PC-9 (cell line): ENCODE data around the gene MSANTD1. TPM values are rescaled to one million over a fixed set of nuclear protein-coding genes. Genes with fewer than 3 reads are reported as not detected.

Source experiments
- BruUV-seq: library from RNA; stranded (reverse); fragments of 400-500 nt; replicated peaks from 2 replicates; lab custom pipeline; 2021; lab: Mats Ljungman, UMichigan
- CTCF ChIA-PET: fragments of 300-600 bp; sonication (Branson Sonifier 250); formaldehyde crosslinking; loops from one replicate; lab custom pipeline; 2022; ENCODE audit warnings: antibody characterized with exemption; lab: Charles Lee
- POLR2A ChIA-PET: fragments of 300-600 bp; sonication (Branson Sonifier 250); formaldehyde crosslinking; loops from one replicate; lab custom pipeline; 2022; ENCODE audit warnings: antibody characterized with exemption; ENCODE audit not compliant: unreplicated experiment; lab: Charles Lee
- DNase-seq, 2 experiments: peaks; one replicate each; pipeline versions ENCODE4 v3.0.0 to v3.0.0-alpha.2; 2015 to 2022; ENCODE audit warnings: mixed read lengths in 1 of 2
- H2AFZ ChIP-seq: fragments of 200-600 bp; sonication (generic); 2 replicates; pipeline ENCODE4 v1.8.1; 2017; ENCODE audit warnings: antibody characterized with exemption
- H3F3A ChIP-seq: fragments of 200-600 bp; sonication (generic); 2 replicates; pipeline ENCODE4 v1.8.1; 2017; ENCODE audit warnings: antibody characterized with exemption, mild to moderate bottlenecking, low read depth; ENCODE audit not compliant: insufficient read depth
- H3K27ac ChIP-seq: fragments of 200-600 bp; sonication (generic); 2 replicates; pipeline ENCODE4 v1.6.1; 2016; ENCODE audit warnings: mixed run types
- H3K27me3 ChIP-seq: fragments of 200-600 bp; sonication (generic); 2 replicates; pipeline ENCODE4 v1.6.1; 2016; ENCODE audit warnings: low read depth, mixed run types; ENCODE audit not compliant: insufficient read depth
- H3K36me3 ChIP-seq: fragments of 200-600 bp; sonication (generic); 2 replicates; pipeline ENCODE4 v1.6.1; 2016; ENCODE audit warnings: low read depth, mixed run types
- H3K4me1 ChIP-seq: fragments of 200-600 bp; sonication (generic); replicated peaks from 2 replicates; pipeline ENCODE4 v1.6.1; 2016; ENCODE audit warnings: mixed run types; ENCODE audit not compliant: insufficient read depth
- H3K4me2 ChIP-seq: fragments of 200-600 bp; sonication (generic); 2 replicates; pipeline ENCODE4 v1.6.1; 2017; ENCODE audit warnings: mixed run types
- H3K4me3 ChIP-seq: fragments of 200-600 bp; sonication (generic); 2 replicates; pipeline ENCODE4 v1.6.1; 2016; ENCODE audit warnings: mixed run types
- H3K79me2 ChIP-seq: fragments of 200-600 bp; sonication (generic); 2 replicates; pipeline ENCODE4 v1.6.1; 2017; ENCODE audit warnings: low read depth, mixed run types
- H3K9me2 ChIP-seq: fragments of 200-600 bp; sonication (generic); 2 replicates; pipeline ENCODE4 v1.8.1; 2017; ENCODE audit warnings: mild to moderate bottlenecking; ENCODE audit not compliant: insufficient read depth
- H3K9me3 ChIP-seq: fragments of 200-600 bp; sonication (generic); 2 replicates; pipeline ENCODE4 v1.8.1; 2016; ENCODE audit warnings: low read depth; ENCODE audit not compliant: insufficient read depth
- H4K20me1 ChIP-seq: fragments of 200-600 bp; sonication (generic); 2 replicates; pipeline ENCODE4 v1.8.1; 2017; ENCODE audit not compliant: insufficient read depth
- CTCF ChIP-seq: fragments of 200-600 bp; sonication (generic); conservative IDR thresholded peaks from 2 replicates; pipeline ENCODE4 v1.6.1; 2017; ENCODE audit warnings: mixed run types, antibody characterized with exemption, mild to moderate bottlenecking, moderate library complexity
- EZH2 ChIP-seq: fragments of 200-600 bp; sonication (generic); IDR thresholded peaks from 2 replicates; pipeline ENCODE4 v1.8.0; 2017; ENCODE audit warnings: antibody characterized with exemption, low read depth
- intact Hi-C: fragments of 100-400 bp; cut with micrococcal nuclease; formaldehyde crosslinking; loops from one replicate; pipeline ENCODE4 v1.10.0; 2022; ENCODE audit not compliant: unreplicated experiment
- total RNA-seq: library from RNA; stranded (reverse); gene quantifications from 2 replicates; pipeline ENCODE4 v1.2.3, GENCODE V29; 2021

MSANTD1 gene
- total RNA-seq, 1 experiment from 2014 or later, result 3.1 TPM

GRCh38 chr4:3234171-3235029 lies 14.6 kb upstream of the MSANTD1 start:
- H3K27ac ChIP-seq, result no peak overlapping the region
- H3K4me2 ChIP-seq, result no peak overlapping the region
- H4K20me1 ChIP-seq, result no peaks in the 10 kb centered on the region
- POLR2A ChIA-PET, result no interaction called here
- no peaks in the 10 kb centered on the region for H3K9me2 ChIP-seq
- no peaks in the 10 kb centered on the region for H3K4me1 ChIP-seq
- H3K9me3 ChIP-seq, result no peaks in the 10 kb centered on the region
- no peaks in the 10 kb centered on the region for H3F3A ChIP-seq
- TF ChIP-seq CTCF (no peak), EZH2 (no peak)
- H3K79me2 ChIP-seq, result no peaks in the 10 kb centered on the region
- CTCF ChIA-PET, result no interaction called here
- H2AFZ ChIP-seq, result no peak overlapping the region
- intact Hi-C loops, result no loop called here
- no TSS peak for BruUV-seq
- no peak for DNase-seq
- no peaks in the 10 kb centered on the region for H3K27me3 ChIP-seq
- no peak overlapping the region for H3K4me3 ChIP-seq
- H3K36me3 ChIP-seq, result no peaks in the 10 kb centered on the region

- H3K36me3 ChIP-seq, result no peaks in the 10 kb centered on the region
- H3K27ac ChIP-seq, result no peak overlapping the region
- no peaks in the 10 kb centered on the region for H3K79me2 ChIP-seq
- H3K4me1 ChIP-seq, result no peaks in the 10 kb centered on the region
- H3F3A ChIP-seq, result no peaks in the 10 kb centered on the region
- BruUV-seq, result no TSS peak
- H3K4me3 ChIP-seq, result no peak overlapping the region
- no peaks in the 10 kb centered on the region for H4K20me1 ChIP-seq
- POLR2A ChIA-PET, result no interaction called here
- intact Hi-C loops, result no loop called here
- no peak overlapping the region for H2AFZ ChIP-seq
- DNase-seq, result no peak
- TF ChIP-seq CTCF (no peak), EZH2 (no peak)
- H3K4me2 ChIP-seq, result no peak overlapping the region
- H3K27me3 ChIP-seq, result no peaks in the 10 kb centered on the region
- H3K9me2 ChIP-seq, result no peaks in the 10 kb centered on the region
- CTCF ChIA-PET, result no interaction called here
- H3K9me3 ChIP-seq, result no peaks in the 10 kb centered on the region
These were observed 14.0 kb upstream of the MSANTD1 start for GRCh38 chr4:3235030-3235345.

DNA sequence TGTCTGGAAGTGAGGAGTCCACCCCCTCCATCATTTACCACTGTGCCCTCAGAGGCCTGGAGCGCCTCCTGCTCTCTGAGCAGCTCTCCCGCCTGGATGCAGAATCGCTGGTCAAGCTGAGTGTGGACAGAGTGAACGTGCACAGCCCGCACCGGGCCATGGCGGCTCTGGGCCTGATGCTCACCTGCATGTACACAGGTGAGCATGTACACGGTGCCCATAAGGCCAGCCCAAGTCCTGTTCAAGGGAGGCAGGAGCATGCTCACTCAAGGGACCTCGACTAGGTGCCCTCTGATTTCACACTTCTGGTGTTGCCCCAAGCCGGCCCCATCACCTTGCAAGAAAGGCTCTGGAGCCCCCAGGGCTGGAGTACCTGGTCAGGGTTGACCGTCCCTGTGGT lies 13.4 kb upstream of the MSANTD1 start:
- no peak overlapping the region for H2AFZ ChIP-seq
- DNase-seq, result no peak
- POLR2A ChIA-PET, result no interaction called here
- H3K9me2 ChIP-seq, result no peaks in the 10 kb centered on the region
- no peak overlapping the region for H3K4me3 ChIP-seq
- TF ChIP-seq CTCF, result no peak
- no peak for TF ChIP-seq EZH2
- H4K20me1 ChIP-seq, result no peaks in the 10 kb centered on the region
- no peaks in the 10 kb centered on the region for H3K36me3 ChIP-seq
- intact Hi-C loops, result no loop called here
- H3K27ac ChIP-seq, result no peak overlapping the region
- H3F3A ChIP-seq, result no peaks in the 10 kb centered on the region
- BruUV-seq, result no TSS peak
- no peak overlapping the region for H3K4me2 ChIP-seq
- no peaks in the 10 kb centered on the region for H3K9me3 ChIP-seq
- no peaks in the 10 kb centered on the region for H3K79me2 ChIP-seq
- CTCF ChIA-PET, result no interaction called here
- H3K4me1 ChIP-seq, result no peaks in the 10 kb centered on the region
- H3K27me3 ChIP-seq, result no peaks in the 10 kb centered on the region
